ENCODE data around the gene GIT1.

Gene GIT1

GRCh38 chr17:29573558-29573869 lies 15.9 kb downstream of the GIT1 start:
- TF ChIP-seq, protein P1, sequence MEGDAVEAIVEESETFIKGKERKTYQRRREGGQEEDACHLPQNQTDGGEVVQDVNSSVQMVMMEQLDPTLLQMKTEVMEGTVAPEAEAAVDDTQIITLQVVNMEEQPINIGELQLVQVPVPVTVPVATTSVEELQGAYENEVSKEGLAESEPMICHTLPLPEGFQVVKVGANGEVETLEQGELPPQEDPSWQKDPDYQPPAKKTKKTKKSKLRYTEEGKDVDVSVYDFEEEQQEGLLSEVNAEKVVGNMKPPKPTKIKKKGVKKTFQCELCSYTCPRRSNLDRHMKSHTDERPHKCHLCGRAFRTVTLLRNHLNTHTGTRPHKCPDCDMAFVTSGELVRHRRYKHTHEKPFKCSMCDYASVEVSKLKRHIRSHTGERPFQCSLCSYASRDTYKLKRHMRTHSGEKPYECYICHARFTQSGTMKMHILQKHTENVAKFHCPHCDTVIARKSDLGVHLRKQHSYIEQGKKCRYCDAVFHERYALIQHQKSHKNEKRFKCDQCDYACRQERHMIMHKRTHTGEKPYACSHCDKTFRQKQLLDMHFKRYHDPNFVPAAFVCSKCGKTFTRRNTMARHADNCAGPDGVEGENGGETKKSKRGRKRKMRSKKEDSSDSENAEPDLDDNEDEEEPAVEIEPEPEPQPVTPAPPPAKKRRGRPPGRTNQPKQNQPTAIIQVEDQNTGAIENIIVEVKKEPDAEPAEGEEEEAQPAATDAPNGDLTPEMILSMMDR (conservative IDR thresholded peaks at IDR 0.05; ENCODE audit: low read depth, low read length): no peak
- Histone ChIP-seq H2AFZ (ENCODE audit: low read depth) (no peak overlapping the region), H3K27me3 (ENCODE audit: insufficient read depth, low read depth) (no peaks in the 10 kb centered on the region), H3K4me1 (ENCODE audit: low read depth, poor library complexity, severe bottlenecking) (peaks cover 10% of the 10 kb centered on the region), H3K4me2 (no peak overlapping the region), H4K20me1 (ENCODE audit: insufficient read depth) (no peaks in the 10 kb centered on the region), H3K9ac (no peak overlapping the region), H3K4me3 (IDR thresholded peaks at IDR 0.05; ENCODE audit: insufficient read depth, low read depth, low read length) (no peak overlapping the region), H3K79me2 (ENCODE audit: insufficient read depth, low read depth) (no peaks in the 10 kb centered on the region), H3K36me3 (ENCODE audit: insufficient read depth) (no peaks in the 10 kb centered on the region), H3K27ac (no peak overlapping the region)

DNA sequence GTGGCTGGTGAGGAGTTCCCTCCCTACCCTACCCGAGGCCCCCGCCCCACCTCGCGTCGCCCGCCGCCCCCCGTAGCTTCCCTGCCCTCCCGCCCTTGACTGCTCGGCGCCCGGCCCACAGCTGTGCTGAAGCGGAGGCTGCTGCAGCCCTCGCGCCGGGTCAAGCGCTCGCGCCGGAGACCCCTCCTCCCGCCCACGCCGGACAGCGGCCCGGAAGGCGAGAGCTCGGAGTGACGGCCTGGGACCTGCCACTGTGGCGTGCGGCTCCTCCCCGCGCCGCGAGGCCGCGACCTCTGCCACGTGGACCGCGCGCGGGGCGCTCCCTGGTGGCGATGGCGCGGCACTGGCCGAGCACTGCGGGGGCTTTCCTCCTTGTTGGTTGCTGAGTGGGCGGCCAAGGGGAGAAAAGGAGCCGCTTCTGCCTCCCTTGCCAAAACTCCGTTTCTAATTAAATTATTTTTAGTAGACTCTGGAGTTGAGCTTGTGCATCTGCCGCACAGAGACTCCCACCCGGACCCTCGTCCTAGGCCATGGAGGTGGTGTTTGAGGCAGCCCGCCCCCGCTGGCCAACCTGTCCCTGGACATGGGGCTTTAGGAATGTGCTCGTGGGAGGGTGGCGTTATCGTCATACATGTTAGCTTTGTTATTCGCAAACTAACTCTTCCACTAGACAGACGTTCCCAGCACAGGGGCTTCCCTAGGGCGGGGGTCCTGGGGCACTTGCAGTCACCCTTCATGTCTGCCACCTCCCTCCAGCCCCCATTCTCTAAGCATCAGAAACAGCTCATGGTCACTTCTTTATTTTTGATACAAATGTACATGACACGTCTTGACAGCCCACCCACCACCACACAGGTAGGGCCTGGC lies 16.5 kb downstream of the GIT1 start:
- H3K4me1 ChIP-seq (ENCODE audit: low read depth, poor library complexity, severe bottlenecking): peaks cover 10% of the 10 kb centered on the region
- H3K27me3 ChIP-seq (ENCODE audit: insufficient read depth, low read depth): no peaks in the 10 kb centered on the region
- H3K4me3 ChIP-seq (IDR thresholded peaks at IDR 0.05; ENCODE audit: insufficient read depth, low read depth, low read length): no peak overlapping the region
- no peaks in the 10 kb centered on the region for H4K20me1 ChIP-seq (ENCODE audit: insufficient read depth)
- H2AFZ ChIP-seq (ENCODE audit: low read depth): no peak overlapping the region
- no peaks in the 10 kb centered on the region for H3K79me2 ChIP-seq (ENCODE audit: insufficient read depth, low read depth)
- H3K36me3 ChIP-seq (ENCODE audit: insufficient read depth): no peaks in the 10 kb centered on the region
- no peak overlapping the region; the same call in 1 of the 2 replicates for H3K9ac ChIP-seq
- no peak overlapping the region for H3K27ac ChIP-seq
- no peak overlapping the region for H3K4me2 ChIP-seq
- TF ChIP-seq, protein P1 (conservative IDR thresholded peaks at IDR 0.05; ENCODE audit: low read depth, low read length): peak; percentile 23; the same call in 1 of the 2 replicates

DNA sequence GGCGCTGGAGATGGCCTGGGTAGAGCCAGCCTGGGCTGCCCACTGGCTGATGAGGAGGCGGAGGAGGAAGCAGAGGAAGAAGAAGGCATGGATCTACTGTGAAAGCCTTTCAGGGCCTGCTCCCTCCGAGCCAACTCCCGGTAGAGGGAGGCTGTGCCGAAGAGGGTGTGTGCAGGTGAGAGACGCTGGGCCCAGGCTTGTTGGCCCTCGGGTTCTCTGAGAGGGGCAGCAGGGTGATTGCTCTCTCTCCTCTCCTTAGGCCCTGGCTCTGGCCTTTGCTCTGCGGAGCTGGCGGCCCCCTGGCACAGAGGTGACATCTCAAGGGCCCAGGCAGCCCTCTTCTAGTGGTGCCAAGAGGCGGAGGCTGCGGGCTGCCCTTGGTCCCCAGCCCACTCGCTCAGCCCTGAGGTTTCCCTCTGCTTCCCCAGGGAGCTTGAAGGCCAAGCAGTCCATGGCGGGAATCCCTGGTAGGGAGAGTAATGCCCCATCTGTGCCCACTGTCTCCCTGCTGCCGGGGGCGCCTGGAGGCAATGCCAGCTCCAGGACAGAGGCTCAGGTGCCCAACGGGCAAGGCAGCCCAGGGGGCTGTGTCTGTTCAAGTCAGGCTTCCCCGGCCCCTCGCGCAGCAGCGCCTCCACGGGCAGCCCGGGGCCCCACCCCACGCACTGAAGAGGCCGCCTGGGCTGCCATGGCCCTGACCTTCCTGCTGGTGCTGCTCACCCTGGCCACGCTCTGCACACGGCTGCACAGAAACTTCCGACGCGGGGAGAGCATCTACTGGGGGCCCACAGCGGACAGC lies 17.4 kb downstream of the GIT1 start:
- H4K20me1 ChIP-seq (ENCODE audit: insufficient read depth): no peaks in the 10 kb centered on the region
- no peak overlapping the region for H3K27ac ChIP-seq
- peaks cover 10% of the 10 kb centered on the region for H3K4me1 ChIP-seq (ENCODE audit: low read depth, poor library complexity, severe bottlenecking)
- no peaks in the 10 kb centered on the region for H3K36me3 ChIP-seq (ENCODE audit: insufficient read depth)
- TF ChIP-seq, protein P1 (conservative IDR thresholded peaks at IDR 0.05; ENCODE audit: low read depth, low read length): no peak
- no peak overlapping the region for H2AFZ ChIP-seq (ENCODE audit: low read depth)
- no peak overlapping the region for H3K4me3 ChIP-seq (IDR thresholded peaks at IDR 0.05; ENCODE audit: insufficient read depth, low read depth, low read length)
- no peaks in the 10 kb centered on the region for H3K27me3 ChIP-seq (ENCODE audit: insufficient read depth, low read depth)
- no peak overlapping the region; the same call in 1 of the 2 replicates for H3K9ac ChIP-seq
- H3K79me2 ChIP-seq (ENCODE audit: insufficient read depth, low read depth): no peaks in the 10 kb centered on the region
- no peak overlapping the region for H3K4me2 ChIP-seq

DNA sequence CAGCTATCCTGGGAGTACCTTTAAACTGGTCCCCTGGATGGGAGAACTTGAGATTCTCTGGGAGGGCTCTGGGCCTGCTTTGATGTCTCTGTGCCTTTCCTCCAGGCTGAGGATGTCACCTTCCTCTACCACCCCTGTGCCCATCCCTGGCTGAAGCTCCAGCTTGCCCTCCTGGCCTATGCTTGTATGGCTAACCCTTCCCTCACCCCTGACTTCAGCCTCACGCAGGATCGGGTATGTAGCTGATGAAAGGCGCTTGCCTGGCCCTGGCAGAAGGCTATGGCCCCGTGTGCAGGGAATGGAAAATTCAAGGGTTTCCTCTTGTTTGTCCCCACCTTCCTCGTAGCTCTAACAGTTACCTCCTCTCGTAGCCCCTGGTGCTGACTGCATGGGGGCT lies 18.0 kb downstream of the GIT1 start:
- Histone ChIP-seq H3K4me1 (ENCODE audit: low read depth, poor library complexity, severe bottlenecking) (peaks cover 10% of the 10 kb centered on the region), H3K4me3 (IDR thresholded peaks at IDR 0.05; ENCODE audit: insufficient read depth, low read depth, low read length) (no peak overlapping the region), H2AFZ (ENCODE audit: low read depth) (no peak overlapping the region), H3K4me2 (no peak overlapping the region), H3K27ac (no peak overlapping the region), H3K9ac (no peak overlapping the region), H3K36me3 (ENCODE audit: insufficient read depth) (no peaks in the 10 kb centered on the region), H4K20me1 (ENCODE audit: insufficient read depth) (no peaks in the 10 kb centered on the region), H3K27me3 (ENCODE audit: insufficient read depth, low read depth) (no peaks in the 10 kb centered on the region), H3K79me2 (ENCODE audit: insufficient read depth, low read depth) (no peaks in the 10 kb centered on the region)
- TF ChIP-seq, protein P1 (conservative IDR thresholded peaks at IDR 0.05; ENCODE audit: low read depth, low read length): no peak

Measured in KMS-11 (cell line).